Measurements from ENCODE around the gene EFNA4. TPM values are rescaled to one million over a fixed set of nuclear protein-coding genes. Genes with fewer than 3 reads are reported as not detected.

EFNA4 gene
- total RNA-seq, 2 experiments from 2014 or later: 6.6 to 8.5 TPM

- no peak overlapping the region for H3K27ac Mint-ChIP-seq
- H3K9me3 Mint-ChIP-seq: no peaks in the 10 kb centered on the region
- no peak for DNase-seq
- CTCF ChIA-PET: interaction anchor here (0.6 to 2.0 kb wide), 6 partner anchors 12 to 93 kb away, joined by 3 to 7 read pairs (median 3); partner anchors contain the start of gene KRTCAP2
- POLR2A ChIA-PET: interaction anchor here (1.1 to 5.1 kb wide), 4 partner anchors 12 to 143 kb away, joined by 3 to 22 read pairs (median 4); partner anchors contain the start of genes EFNA4 and PMVK
- peaks cover 61% of the 10 kb centered on the region for H3K27me3 Mint-ChIP-seq
- H3K36me3 Mint-ChIP-seq (ENCODE audit: low read depth): no peaks in the 10 kb centered on the region
- peaks cover 58% of the 10 kb centered on the region for H3K4me1 Mint-ChIP-seq
- peak overlapping the region; percentile 13 for H3K4me3 Mint-ChIP-seq
Observed at GRCh38 chr1:155079487-155080311, 16.2 kb downstream of the EFNA4 start.

- H3K27ac Mint-ChIP-seq: no peak overlapping the region
- POLR2A ChIA-PET: interaction anchor here (0.9 to 5.1 kb wide), 4 partner anchors 16 to 144 kb away, joined by 3 to 22 read pairs (median 4); partner anchors contain the start of genes EFNA4, PBXIP1, PMVK and SLC50A1
- H3K27me3 Mint-ChIP-seq: peaks cover 61% of the 10 kb centered on the region
- H3K9me3 Mint-ChIP-seq: no peaks in the 10 kb centered on the region
- no peak overlapping the region for H3K4me3 Mint-ChIP-seq
- no peaks in the 10 kb centered on the region for H3K36me3 Mint-ChIP-seq (ENCODE audit: low read depth)
- peaks cover 61% of the 10 kb centered on the region for H3K4me1 Mint-ChIP-seq
- no peak for DNase-seq
- CTCF ChIA-PET: interaction anchor here (0.6 to 1.7 kb wide), 8 partner anchors 11 to 92 kb away, joined by 3 to 6 read pairs (median 3); partner anchors contain the start of gene KRTCAP2
Observed at GRCh38 chr1:155080312-155081228, 17.0 kb downstream of the EFNA4 start.

GRCh38 chr1:155081472-155082300 is 18.1 kb downstream of the EFNA4 start:
- ChIA-PET POLR2A (interaction anchor here (0.9 to 1.7 kb wide), 3 partner anchors 54 to 145 kb away, joined by 3 to 4 read pairs (median 3); partner anchors contain the start of genes PBXIP1, PMVK and SLC50A1), CTCF (interaction anchor here (0.6 to 1.7 kb wide), 5 partner anchors 15 to 108 kb away, joined by 3 to 6 read pairs (median 3); partner anchors contain the start of gene KRTCAP2)
- Mint-ChIP-seq H3K4me3 (peak overlapping the region; percentile 23), H3K27me3 (peaks cover 59% of the 10 kb centered on the region), H3K36me3 (ENCODE audit: low read depth) (no peaks in the 10 kb centered on the region), H3K4me1 (peaks cover 60% of the 10 kb centered on the region), H3K9me3 (no peaks in the 10 kb centered on the region), H3K27ac (no peak overlapping the region)
- DNase-seq: no peak

GRCh38 chr1:155082301-155083051 is 18.9 kb downstream of the EFNA4 start:
- Mint-ChIP-seq H3K36me3 (ENCODE audit: low read depth) (no peaks in the 10 kb centered on the region), H3K4me1 (peaks cover 59% of the 10 kb centered on the region), H3K4me3 (no peak overlapping the region), H3K9me3 (no peaks in the 10 kb centered on the region), H3K27me3 (peaks cover 55% of the 10 kb centered on the region), H3K27ac (no peak overlapping the region)
- CTCF ChIA-PET: interaction anchor here (1.2 kb wide), 1 partner anchor 11 kb away, joined by 3 read pairs; no protein-coding TSS in a partner anchor
- DNase-seq: no peak
- POLR2A ChIA-PET: no interaction called here

- DNase-seq: no peak
- H3K4me1 Mint-ChIP-seq: peaks cover 55% of the 10 kb centered on the region
- no peak overlapping the region for H3K4me3 Mint-ChIP-seq
- ChIA-PET POLR2A (no interaction called here), CTCF (interaction anchor here (1.2 to 3.9 kb wide), 3 partner anchors 11 to 30 kb away, joined by 3 to 121 read pairs (median 61); partner anchors contain the start of genes ADAM15 and EFNA4)
- H3K27ac Mint-ChIP-seq: no peak overlapping the region
- H3K9me3 Mint-ChIP-seq: no peaks in the 10 kb centered on the region
- no peaks in the 10 kb centered on the region for H3K36me3 Mint-ChIP-seq (ENCODE audit: low read depth)
- peaks cover 50% of the 10 kb centered on the region for H3K27me3 Mint-ChIP-seq
Observed at GRCh38 chr1:155083052-155083541, 19.6 kb downstream of the EFNA4 start.

GRCh38 chr1:155083865-155084721 is 20.6 kb downstream of the EFNA4 start:
- DNase-seq: peak; percentile 49
- peak overlapping the region; percentile 90 for H3K4me3 Mint-ChIP-seq
- CTCF ChIA-PET: interaction anchor here (0.8 to 3.9 kb wide), 37 partner anchors 9 to 525 kb away, joined by 3 to 121 read pairs (median 5); partner anchors contain the start of genes ADAM15, EFNA4, FLAD1 and KRTCAP2
- no peaks in the 10 kb centered on the region for H3K36me3 Mint-ChIP-seq (ENCODE audit: low read depth)
- H3K9me3 Mint-ChIP-seq: no peaks in the 10 kb centered on the region
- peaks cover 52% of the 10 kb centered on the region for H3K4me1 Mint-ChIP-seq
- H3K27ac Mint-ChIP-seq: peak overlapping the region; percentile 82
- POLR2A ChIA-PET: interaction anchor here (0.7 to 2.6 kb wide), 15 partner anchors 10 to 1121 kb away, joined by 3 to 18 read pairs (median 4); partner anchors contain the start of genes EFNA4, KRTCAP2, PMVK and SLC39A1
- peaks cover 43% of the 10 kb centered on the region for H3K27me3 Mint-ChIP-seq

GRCh38 chr1:155084722-155085503 is 21.4 kb downstream of the EFNA4 start:
- DNase-seq: peak; percentile 93
- Mint-ChIP-seq H3K4me3 (peak overlapping the region; percentile 90), H3K27me3 (peaks cover 35% of the 10 kb centered on the region), H3K27ac (peak overlapping the region; percentile 82), H3K36me3 (ENCODE audit: low read depth) (no peaks in the 10 kb centered on the region), H3K4me1 (peaks cover 44% of the 10 kb centered on the region), H3K9me3 (no peaks in the 10 kb centered on the region)
- ChIA-PET POLR2A (interaction anchor here (0.7 to 2.6 kb wide), 18 partner anchors 9 to 1122 kb away, joined by 3 to 18 read pairs (median 4); partner anchors contain the start of genes EFNA4, KRTCAP2, PMVK and SLC39A1), CTCF (interaction anchor here (0.6 to 3.9 kb wide), 60 partner anchors 9 to 605 kb away, joined by 3 to 121 read pairs (median 4); partner anchors contain the start of genes ADAM15, EFNA4, FLAD1 and KRTCAP2)

GRCh38 chr1:155085504-155086127 is 22.1 kb downstream of the EFNA4 start:
- CTCF ChIA-PET: interaction anchor here (0.7 to 3.9 kb wide), 44 partner anchors 9 to 606 kb away, joined by 3 to 121 read pairs (median 4); partner anchors contain the start of genes ADAM15, EFNA4, FLAD1 and KRTCAP2

GRCh38 chr1:155086128-155086741 is 22.7 kb downstream of the EFNA4 start:
- peak overlapping the region; percentile 64 for H3K27ac Mint-ChIP-seq
- H3K9me3 Mint-ChIP-seq: no peaks in the 10 kb centered on the region
- peak overlapping the region; percentile 90 for H3K4me3 Mint-ChIP-seq
- POLR2A ChIA-PET: interaction anchor here (1.3 to 2.6 kb wide), 4 partner anchors 22 to 87 kb away, joined by 3 to 18 read pairs (median 12); partner anchors contain the start of genes EFNA4, KRTCAP2 and TRIM46
- DNase-seq: peak; percentile 85
- H3K27me3 Mint-ChIP-seq: peaks cover 29% of the 10 kb centered on the region
- H3K36me3 Mint-ChIP-seq (ENCODE audit: low read depth): no peaks in the 10 kb centered on the region
- peaks cover 42% of the 10 kb centered on the region for H3K4me1 Mint-ChIP-seq
- CTCF ChIA-PET: interaction anchor here (0.7 to 3.9 kb wide), 19 partner anchors 9 to 527 kb away, joined by 3 to 121 read pairs (median 8); partner anchors contain the start of genes ADAM15, EFNA4, FLAD1 and KRTCAP2

More at GRCh38 chr1:155085504-155086127, 22.1 kb downstream of the EFNA4 start:
- peaks cover 43% of the 10 kb centered on the region for H3K4me1 Mint-ChIP-seq
- H3K9me3 Mint-ChIP-seq: no peaks in the 10 kb centered on the region
- H3K36me3 Mint-ChIP-seq (ENCODE audit: low read depth): no peaks in the 10 kb centered on the region
- POLR2A ChIA-PET: interaction anchor here (0.9 to 2.6 kb wide), 15 partner anchors 9 to 149 kb away, joined by 3 to 18 read pairs (median 4); partner anchors contain the start of genes EFNA4, KRTCAP2, PMVK and TRIM46
- H3K27me3 Mint-ChIP-seq: peaks cover 32% of the 10 kb centered on the region
- H3K27ac Mint-ChIP-seq: peak overlapping the region; percentile 82
- peak overlapping the region; percentile 90 for H3K4me3 Mint-ChIP-seq
- peak; percentile 76 for DNase-seq
